Stomach (tissue), 9 donors: Measurements from ENCODE around the gene RFTN1. TPM values are rescaled to one million over a fixed set of nuclear protein-coding genes. Genes with fewer than 3 reads are reported as not detected.

Experiments
- DNase-seq, 2 donors: peaks; one replicate each; pipeline versions ENCODE4 v3.0.0 to v3.0.0-alpha.2; 2013 to 2019
- H3K27ac ChIP-seq, 5 donors: fragments of 200-600 bp in 4 of 5; sonication (generic) in 4 of 5; one replicate each; pipeline ENCODE4 v1.5.1; 2013 to 2019; ENCODE audit warnings: mild to moderate bottlenecking in 1 of 5, moderate library complexity in 1 of 5
- H3K27me3 ChIP-seq, 3 donors: fragments of 200-600 bp; sonication (generic); one replicate each; pipeline ENCODE4 v1.5.1; 2017 to 2019; ENCODE audit warnings: mixed run types in 1 of 3
- H3K36me3 ChIP-seq, 4 donors: fragments of 200-600 bp; sonication (generic); 1 replicate in 3 of 4; 2 replicates in 1 of 4; pipeline ENCODE4 v1.5.1; 2016 to 2019
- H3K4me1 ChIP-seq, 4 donors: fragments of 200-600 bp; sonication (generic); one replicate each; pipeline ENCODE4 v1.5.1; 2016 to 2019
- H3K4me3 ChIP-seq, 4 donors: fragments of 200-600 bp; sonication (generic) in 3 of 4; one replicate each; pipeline ENCODE4 v1.5.1; 2016 to 2019; ENCODE audit warnings: mild to moderate bottlenecking in 1 of 4
- H3K9me3 ChIP-seq, 4 donors: fragments of 200-600 bp; sonication (generic); one replicate each; pipeline ENCODE4 v1.5.1; 2016 to 2019
- CTCF ChIP-seq, 7 experiments: fragments of 450-650 bp in 4 of 7; fragments of 200-600 bp in 3 of 7; sonication (generic) in 3 of 7; IDR thresholded peaks; one replicate each; pipeline ENCODE4 v1.5.1; 2016 to 2019; ENCODE audit warnings: antibody characterized with exemption in 7 of 7, control low read depth in 2 of 7, mild to moderate bottlenecking in 1 of 7
- EP300 ChIP-seq: sonication (generic); formaldehyde crosslinking; IDR thresholded peaks from one replicate; pipeline ENCODE4 v1.6.1; 2017; ENCODE audit warnings: antibody characterized with exemption
- POLR2A ChIP-seq, 4 donors: fragments of 450-650 bp; IDR thresholded peaks; one replicate each; pipeline ENCODE4 v1.6.1; 2016; ENCODE audit warnings: antibody characterized with exemption in 4 of 4, control low read depth in 2 of 4, mild to moderate bottlenecking in 1 of 4, moderate library complexity in 1 of 4
- POLR2AphosphoS5 ChIP-seq, 3 donors: sonication (generic); formaldehyde crosslinking; IDR thresholded peaks; one replicate each; pipeline ENCODE4 v1.6.1; 2016; ENCODE audit warnings: antibody characterized with exemption in 3 of 3
- WGBS, 5 donors: extraction: QIAGEN DNeasy Blood & Tissue Kit in 3 of 5; methylation state at CpG; one replicate each; pipeline versions ENCODE4 v1.1.5 to v1.1.7; 2013 to 2018; 5-methylcytosine and 5-hydroxymethylcytosine counted together
- intact Hi-C: fragments of 100-400 bp; cut with DNase I; formaldehyde crosslinking; loops from one replicate; pipeline ENCODE4 v1.15.1; 2023; ENCODE audit warnings: low total_unique reads
- polyA plus RNA-seq, 3 donors: library from polyadenylated mRNA; stranded (reverse); fragments of 200-250 nt; gene quantifications; one replicate each; pipeline ENCODE4 v1.2.3, GENCODE V29; 2013
- total RNA-seq, 5 donors: library from RNA; depleted of rRNA; stranded (reverse); fragments of >200 nt; gene quantifications; one replicate each; pipeline versions ENCODE4 v1.1.0 to v1.2.3, GENCODE V29; 2014 to 2016
- donor health status: healthy with polysubstance abuse.
- donor health status: Bipolar disorder and iron deficiency.
- donor health status: healthy.

The RFTN1 gene
- total and polyA plus RNA-seq, 8 donors: 4.6 to 103 (median 18.9) TPM

- Histone ChIP-seq H3K4me3 (no peak overlapping the region), H3K27me3 (no peaks in the 10 kb centered on the region), H3K4me1 (no peaks in the 10 kb centered on the region), H3K27ac (no peak overlapping the region), H3K9me3 (no peaks in the 10 kb centered on the region), H3K36me3 (no peaks in the 10 kb centered on the region)
- WGBS, 5 donors: 83 to 100% (median 96%) methylated on average over 1 of the region's 1 CpG
- TF ChIP-seq EP300: no peak
- TF ChIP-seq CTCF (IDR thresholded peaks at IDR 0.05): no peak
- no peak for TF ChIP-seq POLR2AphosphoS5 (IDR thresholded peaks at IDR 0.05)
- no peak for TF ChIP-seq POLR2A (IDR thresholded peaks at IDR 0.05)
- DNase-seq: no peak
- intact Hi-C loops: no loop called here
These were observed 129.6 kb downstream of the RFTN1 start for GRCh38 chr3:16383864-16384263.

- no peak overlapping the region for H3K4me3 ChIP-seq
- WGBS, 5 donors: 85 to 95% (median 93%) methylated on average over 5 of the region's 5 CpGs
- H3K4me1 ChIP-seq: no peaks in the 10 kb centered on the region
- intact Hi-C loops: no loop called here
- no peaks in the 10 kb centered on the region for H3K36me3 ChIP-seq
- no peak overlapping the region for H3K27ac ChIP-seq
- no peaks in the 10 kb centered on the region for H3K9me3 ChIP-seq
- TF ChIP-seq CTCF (IDR thresholded peaks at IDR 0.05) (no peak), POLR2AphosphoS5 (IDR thresholded peaks at IDR 0.05) (no peak), POLR2A (IDR thresholded peaks at IDR 0.05) (no peak), EP300 (no peak)
- no peak for DNase-seq
- no peaks in the 10 kb centered on the region for H3K27me3 ChIP-seq
These were observed 130.7 kb downstream of the RFTN1 start for GRCh38 chr3:16382845-16383244.

- no peak for DNase-seq
- H3K36me3 ChIP-seq: peaks cover 0 to 6% (median 0%) of the 10 kb centered on the region in 4 donors
- no peak overlapping the region for H3K27ac ChIP-seq
- no peaks in the 10 kb centered on the region for H3K27me3 ChIP-seq
- no peak overlapping the region for H3K4me3 ChIP-seq
- WGBS, 5 donors: 82 to 91% (median 89%) methylated on average over 4 of the region's 4 CpGs
- intact Hi-C loops: no loop called here
- TF ChIP-seq CTCF (IDR thresholded peaks at IDR 0.05): no peak
- no peak for TF ChIP-seq POLR2A (IDR thresholded peaks at IDR 0.05)
- TF ChIP-seq POLR2AphosphoS5 (IDR thresholded peaks at IDR 0.05): no peak
- no peak for TF ChIP-seq EP300
- H3K4me1 ChIP-seq: no peaks in the 10 kb centered on the region
- no peaks in the 10 kb centered on the region for H3K9me3 ChIP-seq
These were observed 132.1 kb downstream of the RFTN1 start for GRCh38 chr3:16381426-16381825.

DNA sequence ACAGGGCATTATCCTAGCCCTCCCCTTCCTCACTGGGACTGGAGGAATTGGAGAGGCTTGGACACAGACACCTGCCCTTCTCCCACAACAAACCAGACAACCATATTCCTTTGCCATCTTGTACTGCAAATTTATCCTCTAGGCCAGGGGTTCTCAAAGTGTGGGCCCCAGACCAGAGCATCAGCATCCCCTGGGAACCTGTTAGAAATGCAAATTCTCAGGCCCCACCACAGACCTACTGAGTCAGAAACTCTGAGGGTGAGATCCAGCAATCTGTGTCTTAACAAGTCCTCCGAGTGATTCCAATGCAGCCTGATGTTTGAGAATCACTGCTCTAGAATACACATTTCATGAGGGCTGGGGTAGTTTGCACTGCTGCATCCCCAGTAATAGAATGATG lies 133.1 kb downstream of the RFTN1 start:
- H3K4me3 ChIP-seq: no peak overlapping the region
- H3K27me3 ChIP-seq: no peaks in the 10 kb centered on the region
- TF ChIP-seq EP300 (no peak), CTCF (IDR thresholded peaks at IDR 0.05) (no peak), POLR2A (IDR thresholded peaks at IDR 0.05) (no peak), POLR2AphosphoS5 (IDR thresholded peaks at IDR 0.05) (no peak)
- no peaks in the 10 kb centered on the region for H3K9me3 ChIP-seq
- peaks cover 0 to 11% (median 0%) of the 10 kb centered on the region in 4 donors for H3K36me3 ChIP-seq
- WGBS, 5 donors: 82 to 100% (median 92%) methylated on average over 1 of the region's 1 CpG
- no peaks in the 10 kb centered on the region for H3K4me1 ChIP-seq
- no peak for DNase-seq
- H3K27ac ChIP-seq: no peak overlapping the region
- intact Hi-C loops: no loop called here
